ENCODE data around the gene MYEF2. TPM values are rescaled to one million over a fixed set of nuclear protein-coding genes. Genes with fewer than 3 reads are reported as not detected.

The MYEF2 gene
- total and polyA plus RNA-seq, 10 of the 15 experiments (the other 5 are each of a cell fraction or from before 2014, with no cell fraction given): 9.2 to 47.0 (median 19.9) TPM

DNA sequence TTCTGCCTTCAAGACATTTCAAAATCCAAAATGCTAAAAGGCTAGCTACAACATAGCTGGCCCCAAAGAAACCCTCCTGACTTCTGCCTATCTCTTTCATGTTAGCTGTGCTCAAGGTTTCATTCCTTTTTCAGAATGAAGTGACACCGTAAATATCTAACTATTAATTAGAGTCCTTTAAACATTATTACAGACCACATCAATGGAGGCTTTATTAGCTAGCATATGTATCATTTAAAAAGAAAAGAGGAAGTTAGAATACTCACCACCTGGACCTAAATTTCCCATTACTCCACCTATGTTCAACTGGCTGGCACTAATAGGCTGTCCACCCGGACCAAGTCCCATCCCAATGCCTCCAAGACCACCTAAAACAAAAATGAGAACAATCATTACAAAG is 24.6 kb downstream of the MYEF2 start:
- peaks cover 0 to 5% of the 10 kb centered on the region in 2 experiments; a peak in 3 of 4 replicates for H3K36me3 ChIP-seq (ENCODE audit: control insufficient read depth in 2 of 2, insufficient read depth in 2 of 2, low read length in 1 of 2)
- no peaks in the 10 kb centered on the region for H3K79me2 ChIP-seq (ENCODE audit: control insufficient read depth, insufficient read depth, low read length)
- DNase-seq (ENCODE audit: low read depth, low spot score): no peak
- in situ Hi-C loops (cut with MboI) (loop anchor here (25.0 kb wide), 1 partner anchor 659 kb away; the partner anchor contains the start of gene CEP152), intact Hi-C loops (cut with micrococcal nuclease; ENCODE audit: unreplicated experiment) (no loop called here)
- no peak overlapping the region for H2AFZ ChIP-seq (ENCODE audit: control insufficient read depth, low read depth, low read length)
- TF ChIP-seq PAX5 (IDR thresholded peaks at IDR 0.05; ENCODE audit: borderline replicate concordance, low read depth, low read length) (no peak), IKZF2 (IDR thresholded peaks at IDR 0.05) (peak in 1 of 2 experiments; percentile 39; a peak in 1 of 4 replicates), MTA2 (IDR thresholded peaks at IDR 0.05; ENCODE audit: low read depth) (peak; percentile 91)
- H3K9me3 ChIP-seq (replicated peaks; ENCODE audit: control insufficient read depth, insufficient read depth, low read length): no peaks in the 10 kb centered on the region
- H3K4me2 ChIP-seq (ENCODE audit: control insufficient read depth, insufficient read depth): no peak overlapping the region
- H3K27ac ChIP-seq (ENCODE audit: control insufficient read depth, insufficient read depth): no peak overlapping the region
- H3K4me3 ChIP-seq: no peak overlapping the region
- ChIA-PET SMC1A (ENCODE audit: uncharacterized antibody, unreplicated experiment) (interaction anchor here (0.7 to 1.9 kb wide), 2 partner anchors 17 to 986 kb away, joined by 3 to 4 read pairs; no protein-coding TSS in a partner anchor), CTCF (interaction anchor here (0.8 kb wide), 1 partner anchor 21 kb away, joined by 3 read pairs; no protein-coding TSS in a partner anchor), RAD21 (ENCODE audit: unreplicated experiment) (interaction anchor here (0.8 kb wide), 2 partner anchors 24 to 29 kb away, joined by 3 read pairs; no protein-coding TSS in a partner anchor), POLR2A (interaction anchor here (1.2 kb wide), 1 partner anchor 180 kb away, joined by 4 read pairs; no protein-coding TSS in a partner anchor)
- H3K9ac ChIP-seq (ENCODE audit: control insufficient read depth, insufficient read depth, low read length): no peak overlapping the region
- no peaks in the 10 kb centered on the region for H4K20me1 ChIP-seq (ENCODE audit: control insufficient read depth, insufficient read depth)
- H3K4me1 ChIP-seq (ENCODE audit: control insufficient read depth, insufficient read depth, low read length): no peaks in the 10 kb centered on the region
- BruUV-seq (replicated peaks): no TSS peak
- ATAC-seq: peak; percentile 60
- 92% methylated on average over 2 of the region's 2 CpGs for WGBS (ENCODE audit: insufficient coverage, insufficient replicate concordance, low lambda C conversion rate, missing lambda C conversion rate)
- no peaks in the 10 kb centered on the region for H3K27me3 ChIP-seq (replicated peaks in 1 of 2; ENCODE audit: control insufficient read depth in 2 of 2, insufficient read depth in 2 of 2, low read length in 1 of 2)
- peak; percentile 59 for FAIRE-seq

DNA sequence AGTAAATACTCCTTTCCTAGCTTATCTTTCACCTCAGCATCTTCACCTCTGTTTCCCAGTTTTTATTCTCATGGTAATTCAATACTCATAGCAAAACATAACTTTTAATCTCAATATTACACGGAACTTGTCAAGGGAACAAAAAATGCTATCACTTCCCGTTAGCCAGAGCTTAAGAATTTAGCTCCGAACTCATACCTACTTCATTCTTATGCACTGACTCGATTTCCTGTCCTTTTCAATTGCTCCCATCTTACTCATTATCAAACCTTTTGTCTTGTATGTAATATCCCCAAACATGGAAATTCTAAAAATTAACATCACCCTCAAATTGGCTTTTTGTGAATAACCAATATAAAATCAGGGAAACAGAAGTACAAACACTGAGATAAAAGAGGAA is 28.2 kb downstream of the MYEF2 start:
- RAD21 ChIA-PET (ENCODE audit: unreplicated experiment): no interaction called here
- Histone ChIP-seq H2AFZ (ENCODE audit: control insufficient read depth, low read depth, low read length) (no peak overlapping the region), H3K79me2 (ENCODE audit: control insufficient read depth, insufficient read depth, low read length) (no peaks in the 10 kb centered on the region), H3K27me3 (replicated peaks in 1 of 2; ENCODE audit: control insufficient read depth in 2 of 2, insufficient read depth in 2 of 2, low read length in 1 of 2) (no peaks in the 10 kb centered on the region), H3K9ac (ENCODE audit: control insufficient read depth, insufficient read depth, low read length) (no peak overlapping the region), H3K4me3 (no peak overlapping the region), H3K36me3 (ENCODE audit: control insufficient read depth in 2 of 2, insufficient read depth in 2 of 2, low read length in 1 of 2) (peaks cover 0 to 5% of the 10 kb centered on the region in 2 experiments; a peak in 3 of 4 replicates), H3K4me2 (ENCODE audit: control insufficient read depth, insufficient read depth) (no peak overlapping the region), H3K4me1 (ENCODE audit: control insufficient read depth, insufficient read depth, low read length) (no peaks in the 10 kb centered on the region), H3K27ac (ENCODE audit: control insufficient read depth, insufficient read depth) (no peak overlapping the region), H4K20me1 (ENCODE audit: control insufficient read depth, insufficient read depth) (no peaks in the 10 kb centered on the region), H3K9me3 (replicated peaks; ENCODE audit: control insufficient read depth, insufficient read depth, low read length) (no peaks in the 10 kb centered on the region)
- WGBS (ENCODE audit: insufficient coverage, insufficient replicate concordance, low lambda C conversion rate, missing lambda C conversion rate): 96% methylated on average over 4 of the region's 4 CpGs
- intact Hi-C loops (cut with micrococcal nuclease; ENCODE audit: unreplicated experiment) (no loop called here), in situ Hi-C loops (cut with MboI) (loop anchor here (25.0 kb wide), 1 partner anchor 662 kb away; the partner anchor contains the start of gene CEP152)
- no TSS peak for BruUV-seq (replicated peaks)
- CTCF ChIA-PET: interaction anchor here (0.7 to 1.5 kb wide), 2 partner anchors 12 to 15 kb away, joined by 3 read pairs; no protein-coding TSS in a partner anchor
- POLR2A ChIA-PET: no interaction called here
- SMC1A ChIA-PET (ENCODE audit: uncharacterized antibody, unreplicated experiment): interaction anchor here (1.3 to 2.4 kb wide), 3 partner anchors 10 to 14 kb away, joined by 3 to 7 read pairs (median 5); no protein-coding TSS in a partner anchor
- ATAC-seq (no peak), FAIRE-seq (no peak), DNase-seq (ENCODE audit: low read depth, low spot score) (no peak)
- TF ChIP-seq ELK1 (IDR thresholded peaks at IDR 0.05; ENCODE audit: low read depth, low read length) (no peak), CREB1 (IDR thresholded peaks at IDR 0.05; ENCODE audit: low read depth) (no peak), CHD1 (IDR thresholded peaks at IDR 0.05; ENCODE audit: low read depth, low read length) (no peak), ZNF384 (IDR thresholded peaks at IDR 0.05; ENCODE audit: borderline replicate concordance, low read depth, low read length) (no peak), EZH2 (IDR thresholded peaks at IDR 0.05; ENCODE audit: borderline replicate concordance, control insufficient read depth, low read depth, low read length) (no peak), ZNF622 (IDR thresholded peaks at IDR 0.05) (no peak)
- TF ChIP-seq, protein P1, sequence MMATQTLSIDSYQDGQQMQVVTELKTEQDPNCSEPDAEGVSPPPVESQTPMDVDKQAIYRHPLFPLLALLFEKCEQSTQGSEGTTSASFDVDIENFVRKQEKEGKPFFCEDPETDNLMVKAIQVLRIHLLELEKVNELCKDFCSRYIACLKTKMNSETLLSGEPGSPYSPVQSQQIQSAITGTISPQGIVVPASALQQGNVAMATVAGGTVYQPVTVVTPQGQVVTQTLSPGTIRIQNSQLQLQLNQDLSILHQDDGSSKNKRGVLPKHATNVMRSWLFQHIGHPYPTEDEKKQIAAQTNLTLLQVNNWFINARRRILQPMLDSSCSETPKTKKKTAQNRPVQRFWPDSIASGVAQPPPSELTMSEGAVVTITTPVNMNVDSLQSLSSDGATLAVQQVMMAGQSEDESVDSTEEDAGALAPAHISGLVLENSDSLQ (IDR thresholded peaks at IDR 0.05): no peak
